Measurements from ENCODE around the gene AMZ1. TPM values are rescaled to one million over a fixed set of nuclear protein-coding genes. Genes with fewer than 3 reads are reported as not detected.
"Not testable (repeated sequence)": the region's sequence is repeated elsewhere in the genome, so short reads cannot be mapped to it uniquely, and the experiment has no call there.

AMZ1 gene
- total RNA-seq, 1 experiment from 2014 or later = 1.3 TPM

DNA sequence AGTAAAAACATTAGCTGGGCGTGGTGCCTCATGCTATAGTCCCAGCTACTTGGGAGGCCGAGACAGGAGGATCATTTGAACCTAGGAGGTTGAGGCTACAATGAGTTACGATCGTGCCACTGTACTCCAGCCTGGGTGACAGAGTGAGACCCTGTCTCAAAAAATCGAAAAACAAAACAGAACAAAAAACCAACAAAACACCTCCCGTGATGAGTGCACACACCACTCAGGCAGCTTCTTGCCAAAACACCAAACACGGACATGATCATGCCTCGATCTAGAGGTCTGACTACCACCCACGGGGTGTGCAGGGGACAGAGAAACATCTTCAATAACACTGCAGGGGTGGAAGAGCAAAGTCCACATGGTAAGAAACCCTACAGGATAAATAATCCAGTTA is 44.4 kb downstream of the AMZ1 start:
- Histone ChIP-seq H3K4me3 (no peak overlapping the region), H3K27me3 (replicated peaks) (no peaks in the 10 kb centered on the region), H3K36me3 (peaks cover 62% of the 10 kb centered on the region), H3K9me3 (replicated peaks) (no peaks in the 10 kb centered on the region), H3K4me1 (replicated peaks) (0 out of 2 replicates have a peak, but pooled peaks cover 4% of the 10 kb centered on the region), H3K27ac (no peak overlapping the region)
- no peak for DNase-seq (ENCODE audit: low read depth in 1 of 2, low spot score in 2 of 2)

DNA sequence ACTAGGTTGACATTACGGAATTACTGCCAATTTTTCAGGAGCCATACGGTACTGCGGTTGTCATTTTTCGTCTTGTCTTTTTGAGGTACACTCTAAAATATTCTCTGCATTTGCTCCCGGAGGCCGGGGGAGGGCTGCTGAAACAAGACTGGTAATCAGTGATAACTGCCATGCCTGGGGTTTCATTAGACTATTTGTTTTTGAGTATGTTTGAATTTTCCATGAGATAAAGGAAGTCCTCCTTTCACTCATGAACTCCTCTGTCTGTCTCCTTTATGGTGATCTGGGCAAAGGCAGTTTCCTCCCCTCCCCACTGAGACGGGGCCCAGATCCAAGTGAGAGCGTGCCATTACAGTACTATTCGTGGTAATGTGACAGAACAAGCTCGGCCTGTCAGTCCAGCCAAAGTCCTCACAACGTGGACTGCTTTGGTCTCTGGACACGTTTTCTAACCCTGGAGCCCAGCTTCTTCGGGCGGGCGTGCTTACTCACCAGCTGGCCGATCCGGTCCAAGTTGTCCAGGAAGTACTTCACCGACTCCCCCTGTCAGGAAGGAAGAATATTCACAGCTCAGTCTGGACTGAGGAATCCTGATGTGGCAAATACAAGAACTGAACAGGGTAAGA is 45.1 kb downstream of the AMZ1 start:
- Histone ChIP-seq H3K36me3 (peaks cover 65% of the 10 kb centered on the region), H3K27ac (no peak overlapping the region), H3K9me3 (replicated peaks) (no peaks in the 10 kb centered on the region), H3K27me3 (replicated peaks) (no peaks in the 10 kb centered on the region), H3K4me1 (replicated peaks) (0 out of 2 replicates have a peak, but pooled peaks cover 4% of the 10 kb centered on the region), H3K4me3 (no peak overlapping the region)
- peak in 1 of 2 experiments; percentile 29 for DNase-seq (ENCODE audit: low read depth in 1 of 2, low spot score in 2 of 2)

- Histone ChIP-seq H3K4me3 (no peak overlapping the region), H3K27me3 (replicated peaks) (no peaks in the 10 kb centered on the region), H3K36me3 (peaks cover 62% of the 10 kb centered on the region), H3K9me3 (replicated peaks) (no peaks in the 10 kb centered on the region), H3K4me1 (replicated peaks) (no peaks in the 10 kb centered on the region), H3K27ac (no peak overlapping the region)
- peak in 1 of 2 experiments; percentile 28 for DNase-seq (ENCODE audit: low read depth in 1 of 2, low spot score in 2 of 2)
Observed at GRCh38 chr7:2734084-2734686, 46.2 kb downstream of the AMZ1 start.

DNA sequence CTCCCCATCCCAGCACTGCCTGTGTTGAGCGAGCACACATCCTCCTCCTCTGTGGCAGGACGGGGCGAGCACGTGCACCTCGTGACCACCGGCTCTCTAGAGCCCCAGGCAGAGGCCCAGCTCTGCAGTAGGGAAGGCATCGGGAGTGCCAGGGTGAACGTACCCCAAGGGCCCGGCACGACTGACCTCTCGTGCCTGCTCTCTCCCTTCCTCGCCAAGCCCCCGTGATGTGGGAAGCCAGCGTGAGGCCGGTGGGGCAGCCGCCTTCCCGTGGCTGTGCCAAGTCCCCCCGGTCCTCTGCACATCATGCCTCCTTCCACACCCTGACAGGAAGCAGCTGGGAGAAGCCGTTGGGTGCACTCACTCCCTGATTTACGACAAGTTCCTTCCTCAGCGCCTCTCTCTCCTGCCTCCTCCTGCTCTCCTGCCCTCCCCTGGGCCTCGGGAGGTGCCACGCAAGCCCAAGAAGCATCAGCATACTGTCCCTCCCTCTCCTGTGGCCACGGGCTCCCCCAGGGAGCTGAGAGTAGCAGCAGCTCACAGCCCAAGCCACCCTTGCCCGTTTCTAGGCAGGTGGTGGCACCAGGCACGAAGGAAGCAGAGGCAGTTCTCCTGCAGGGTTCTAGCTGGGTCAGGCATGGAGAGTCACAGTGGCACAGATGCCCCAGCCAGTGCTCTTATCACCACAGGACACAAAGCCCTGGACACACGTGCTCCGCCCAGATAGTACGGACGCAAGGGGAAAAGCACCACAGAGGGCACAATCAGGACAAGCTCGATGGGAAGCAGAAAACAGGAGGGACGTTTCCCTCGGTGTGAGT is 47.0 kb downstream of the AMZ1 start:
- no peaks in the 10 kb centered on the region for H3K9me3 ChIP-seq (replicated peaks)
- DNase-seq (ENCODE audit: low read depth in 1 of 2, low spot score in 2 of 2) = no peak
- H3K4me3 ChIP-seq = no peak overlapping the region
- no peaks in the 10 kb centered on the region for H3K27me3 ChIP-seq (replicated peaks)
- H3K27ac ChIP-seq = no peak overlapping the region
- peaks cover 2% of the 10 kb centered on the region; the same call in 1 of the 2 replicates for H3K4me1 ChIP-seq (replicated peaks)
- peaks cover 62% of the 10 kb centered on the region for H3K36me3 ChIP-seq

DNA sequence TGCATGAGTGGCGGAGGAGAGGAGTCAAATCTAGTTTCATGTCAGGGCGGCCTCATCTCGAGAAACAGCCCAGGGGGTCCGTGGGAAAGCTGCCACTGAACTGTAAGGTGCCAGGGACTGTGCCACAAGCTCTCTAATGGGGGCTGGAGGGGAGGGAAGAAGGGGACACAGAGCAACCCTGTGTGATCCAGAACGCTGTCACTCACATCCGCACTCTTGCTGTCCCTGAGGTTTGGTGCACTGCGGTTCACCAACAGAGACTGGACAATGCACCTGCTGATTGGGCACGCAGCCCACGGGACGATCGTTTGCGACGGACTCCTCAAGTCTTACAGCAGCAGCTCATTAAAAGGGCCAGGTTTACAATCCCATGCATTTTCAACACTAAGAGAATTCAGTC is 47.7 kb downstream of the AMZ1 start:
- H3K27me3 ChIP-seq (replicated peaks) = no peaks in the 10 kb centered on the region
- H3K36me3 ChIP-seq = peaks cover 57% of the 10 kb centered on the region
- H3K4me1 ChIP-seq (replicated peaks) = peaks cover 3% of the 10 kb centered on the region; the same call in 1 of the 2 replicates
- no peak overlapping the region for H3K27ac ChIP-seq
- DNase-seq (ENCODE audit: low read depth in 1 of 2, low spot score in 2 of 2) = no peak
- H3K4me3 ChIP-seq = no peak overlapping the region
- no peaks in the 10 kb centered on the region for H3K9me3 ChIP-seq (replicated peaks)

DNA sequence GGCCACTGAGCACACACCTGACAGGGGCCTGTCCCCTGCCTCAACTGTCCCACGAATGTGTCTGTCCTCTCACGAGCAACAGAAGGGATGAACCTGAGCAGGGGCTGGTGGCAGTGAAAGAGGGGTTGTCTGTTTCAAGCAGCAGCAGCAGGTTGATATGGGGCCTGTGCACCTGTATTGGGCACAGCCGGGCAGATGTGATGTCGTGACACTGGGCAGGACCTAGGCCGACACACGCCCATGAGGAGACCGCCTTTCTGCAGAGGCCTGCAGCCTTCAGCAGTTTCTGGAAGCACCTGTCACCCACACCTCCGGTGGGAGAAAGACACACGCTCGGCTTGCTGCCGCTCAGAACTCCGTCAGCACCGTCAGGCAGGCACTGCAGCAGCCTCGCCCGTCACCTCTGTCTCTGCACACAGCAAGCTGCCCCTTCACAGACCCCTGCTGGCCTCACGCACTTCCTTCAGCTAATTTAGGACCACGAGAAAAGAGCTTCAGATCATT is 48.5 kb downstream of the AMZ1 start:
- H3K36me3 ChIP-seq = peaks cover 51% of the 10 kb centered on the region
- peak in 1 of 2 experiments; percentile 33 for DNase-seq (ENCODE audit: low read depth in 1 of 2, low spot score in 2 of 2)
- H3K4me3 ChIP-seq = no peak overlapping the region
- no peaks in the 10 kb centered on the region for H3K27me3 ChIP-seq (replicated peaks)
- H3K27ac ChIP-seq = no peak overlapping the region
- H3K4me1 ChIP-seq (replicated peaks) = peaks cover 3% of the 10 kb centered on the region; the same call in 1 of the 2 replicates
- H3K9me3 ChIP-seq (replicated peaks) = no peaks in the 10 kb centered on the region

DNA sequence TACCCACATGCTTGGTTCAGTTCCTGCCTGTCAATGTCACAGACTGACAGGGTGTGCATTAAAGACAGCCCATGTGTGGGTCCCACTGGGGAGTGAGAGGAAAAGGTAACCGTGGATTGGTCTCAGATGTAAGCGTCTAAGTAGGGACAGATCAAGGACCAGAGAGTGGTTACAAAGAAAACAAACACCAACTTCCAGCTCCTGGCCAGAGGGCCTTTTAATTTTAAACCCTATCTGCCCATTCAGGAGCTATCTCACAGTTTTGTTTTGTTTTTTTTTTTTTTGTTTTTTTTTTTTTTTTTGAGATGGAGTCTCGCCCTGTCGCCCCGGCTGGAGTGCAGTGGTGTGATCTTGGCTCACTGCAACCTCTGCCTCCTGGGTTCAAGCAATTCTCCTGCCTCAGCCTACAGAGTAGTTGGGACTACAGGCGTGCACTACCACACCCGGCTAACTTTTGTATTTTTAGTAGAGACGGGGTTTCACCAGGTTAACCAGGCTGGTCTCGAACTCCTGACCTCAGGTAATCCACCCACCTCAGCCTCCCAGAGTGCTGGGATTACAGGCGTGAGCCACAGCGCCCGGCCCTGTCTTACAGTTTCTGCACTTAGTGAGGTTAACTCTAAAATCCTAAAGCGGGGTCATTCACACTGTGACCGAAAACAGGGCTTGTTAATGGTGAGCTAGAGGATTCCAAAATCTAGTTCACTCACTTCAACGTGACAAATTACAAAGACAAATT is 49.2 kb downstream of the AMZ1 start:
- H3K27me3 ChIP-seq (replicated peaks); H3K4me1 ChIP-seq (replicated peaks); H3K27ac ChIP-seq; H3K9me3 ChIP-seq (replicated peaks); H3K4me3 ChIP-seq: not testable (repeated sequence)
- DNase-seq (ENCODE audit: low read depth in 1 of 2, low spot score in 2 of 2) = peak in 1 of 2 experiments; percentile 28
- H3K36me3 ChIP-seq = peaks cover 49% of the 10 kb centered on the region

DNA sequence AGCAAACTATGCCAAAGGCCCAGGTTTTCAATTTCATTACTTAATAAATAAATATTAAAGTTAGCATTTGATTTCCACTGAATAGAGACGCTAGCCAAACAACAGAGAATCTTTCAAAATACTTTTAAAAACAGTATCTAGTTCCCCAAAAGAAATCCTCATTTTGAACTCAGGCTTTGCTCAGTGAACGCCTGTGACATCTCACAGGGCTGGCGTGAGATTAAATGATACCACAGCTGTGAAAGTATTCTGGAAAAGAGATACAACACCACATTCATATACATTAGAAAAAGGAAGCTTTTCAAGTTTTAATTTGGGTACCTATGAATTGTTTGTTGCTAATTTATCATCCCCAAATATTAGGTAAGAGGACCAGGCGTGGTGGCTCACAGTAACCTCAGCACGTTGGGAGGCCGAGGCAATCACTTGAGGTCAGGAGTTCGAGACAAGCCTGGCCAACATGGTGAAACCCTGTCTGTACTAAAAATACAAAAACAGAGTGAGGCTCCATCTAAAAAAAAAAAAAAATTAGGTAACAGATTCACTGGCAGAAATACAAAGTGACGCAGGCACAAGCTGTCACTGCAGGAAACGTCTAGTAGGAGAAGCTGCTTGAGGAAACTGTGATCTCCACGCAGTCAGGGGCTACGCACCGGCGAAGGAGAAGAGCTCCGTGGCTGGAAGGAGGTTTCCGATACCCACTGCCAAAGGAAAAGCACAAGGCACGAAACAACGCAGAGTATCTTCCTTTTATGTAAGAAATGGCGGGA is 50.0 kb downstream of the AMZ1 start:
- H3K27ac ChIP-seq = no peak overlapping the region
- H3K36me3 ChIP-seq = peaks cover 47% of the 10 kb centered on the region
- no peaks in the 10 kb centered on the region for H3K27me3 ChIP-seq (replicated peaks)
- no peak overlapping the region for H3K4me3 ChIP-seq
- H3K4me1 ChIP-seq (replicated peaks) = peaks cover 3% of the 10 kb centered on the region; the same call in 1 of the 2 replicates
- no peak for DNase-seq (ENCODE audit: low read depth in 1 of 2, low spot score in 2 of 2)
- no peaks in the 10 kb centered on the region for H3K9me3 ChIP-seq (replicated peaks)

DNA sequence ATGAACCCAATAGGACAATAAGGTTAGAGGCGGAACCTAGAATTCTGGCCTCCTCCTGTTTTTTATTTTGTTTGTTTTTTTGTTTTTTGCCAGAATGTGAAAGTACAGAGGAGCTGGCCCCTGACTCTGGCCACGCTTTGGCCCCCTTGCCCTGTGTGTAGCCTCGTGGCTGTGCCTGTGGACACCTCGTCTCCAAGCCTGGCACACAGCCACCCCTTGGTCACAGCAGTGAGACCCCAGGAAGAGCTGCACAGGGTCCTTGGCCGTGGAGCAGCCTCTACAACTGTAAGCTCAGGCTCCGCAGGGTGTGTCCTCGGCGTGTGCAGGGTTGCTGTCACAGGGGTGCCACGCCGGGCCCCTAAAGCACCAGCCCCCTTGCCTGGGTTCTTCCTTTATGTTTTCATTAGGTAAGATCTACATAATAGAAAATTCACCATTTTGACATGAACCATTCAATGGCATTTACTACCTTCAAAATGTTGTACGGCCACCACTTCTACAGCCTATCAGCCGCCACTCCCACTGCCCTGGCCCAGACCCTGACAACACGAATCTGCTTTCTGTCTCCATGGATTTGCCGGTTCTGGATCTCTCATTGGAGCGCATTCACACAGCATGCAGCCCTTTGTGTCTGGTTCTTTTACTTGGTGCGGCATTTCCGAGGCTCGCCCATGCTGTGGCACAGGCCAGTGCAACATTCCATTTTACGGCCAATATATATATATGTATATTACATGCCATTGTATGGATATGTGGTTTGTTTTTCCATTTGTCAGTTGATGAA is 51.0 kb downstream of the AMZ1 start:
- peaks cover 47% of the 10 kb centered on the region for H3K36me3 ChIP-seq
- DNase-seq (ENCODE audit: low read depth in 1 of 2, low spot score in 2 of 2) = peak in 1 of 2 experiments; percentile 31
- H3K27ac ChIP-seq = no peak overlapping the region
- peaks cover 3% of the 10 kb centered on the region; the same call in 1 of the 2 replicates for H3K4me1 ChIP-seq (replicated peaks)
- no peak overlapping the region for H3K4me3 ChIP-seq
- H3K27me3 ChIP-seq (replicated peaks) = no peaks in the 10 kb centered on the region
- H3K9me3 ChIP-seq (replicated peaks) = no peaks in the 10 kb centered on the region

DNA sequence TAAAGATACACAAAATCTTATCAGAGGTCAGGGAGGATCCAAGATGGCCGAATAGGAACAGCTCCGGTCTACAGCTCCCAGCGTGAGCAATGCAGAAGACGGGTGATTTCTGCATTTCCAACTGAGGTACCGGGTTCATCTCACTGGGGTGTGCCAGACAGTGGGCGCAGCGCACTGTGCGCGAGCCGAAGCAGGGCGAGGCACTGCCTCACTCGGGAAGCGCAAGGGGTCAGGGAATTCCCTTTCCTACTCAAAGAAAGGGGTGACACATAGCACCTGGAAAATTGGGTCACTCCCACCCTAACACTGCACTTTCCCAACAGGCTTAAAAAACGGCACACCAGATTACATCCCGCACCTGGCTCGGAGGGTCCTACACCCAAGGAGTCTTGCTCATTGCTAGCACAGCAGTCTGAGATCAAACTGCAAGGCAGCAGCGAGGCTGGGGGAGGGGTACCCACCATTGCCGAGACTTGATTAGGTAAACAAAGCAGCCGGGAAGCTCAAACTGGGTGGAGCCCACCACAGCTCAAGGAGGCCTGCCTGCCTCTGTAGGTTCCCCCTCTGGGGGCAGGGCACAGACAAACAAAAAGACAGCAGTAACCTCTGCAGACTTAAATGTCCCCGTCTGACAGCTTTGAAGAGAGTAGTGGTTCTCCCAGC is 55.7 kb downstream of the AMZ1 start:
- H3K9me3 ChIP-seq (replicated peaks); H3K27me3 ChIP-seq (replicated peaks); DNase-seq (ENCODE audit: low read depth in 1 of 2, low spot score in 2 of 2); H3K4me3 ChIP-seq; H3K4me1 ChIP-seq (replicated peaks); H3K27ac ChIP-seq: not testable (repeated sequence)
- H3K36me3 ChIP-seq = peaks cover 25% of the 10 kb centered on the region

GRCh38 chr7:2748684-2749083 is 60.7 kb downstream of the AMZ1 start:
- H3K9me3 ChIP-seq (replicated peaks); DNase-seq (ENCODE audit: low read depth in 1 of 2, low spot score in 2 of 2); H3K27me3 ChIP-seq (replicated peaks); H3K4me3 ChIP-seq; H3K27ac ChIP-seq; H3K36me3 ChIP-seq; H3K4me1 ChIP-seq (replicated peaks): not testable (repeated sequence)

DNA sequence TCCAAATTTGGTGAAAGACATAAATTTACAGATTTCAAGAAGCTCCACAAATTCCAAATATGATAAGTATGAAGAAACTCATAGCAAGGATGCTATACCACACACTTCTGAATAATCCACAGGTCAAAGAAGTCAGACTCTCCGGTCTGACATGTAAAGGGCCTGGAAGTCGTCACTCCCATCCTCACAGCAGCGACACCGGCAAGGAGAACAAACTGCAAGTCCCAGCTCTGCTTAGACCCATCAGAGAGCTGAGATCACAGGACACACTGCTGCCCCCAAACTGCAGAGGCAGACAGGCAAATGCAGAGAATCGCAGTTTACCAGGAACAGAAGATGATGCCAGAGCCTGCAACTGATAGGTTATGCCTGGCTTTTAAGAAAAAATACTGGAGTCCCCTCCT is 62.0 kb downstream of the AMZ1 start:
- H3K27ac ChIP-seq = no peak overlapping the region
- H3K27me3 ChIP-seq (replicated peaks) = no peaks in the 10 kb centered on the region
- H3K4me1 ChIP-seq (replicated peaks) = peaks cover 13% of the 10 kb centered on the region
- DNase-seq (ENCODE audit: low read depth in 1 of 2, low spot score in 2 of 2) = no peak
- no peak overlapping the region for H3K4me3 ChIP-seq
- H3K36me3 ChIP-seq = no peaks in the 10 kb centered on the region
- no peaks in the 10 kb centered on the region for H3K9me3 ChIP-seq (replicated peaks)
